Uterus (tissue), 2 donors: Measurements from ENCODE around the gene ARMC10.
"Not testable (repeated sequence)": the region's sequence is repeated elsewhere in the genome, so short reads cannot be mapped to it uniquely, and the experiment has no call there.

Experiments
- CTCF ChIP-seq, 4 experiments: fragments of 200-600 bp in 2 of 4; fragments of 450-650 bp in 2 of 4; sonication (generic) in 2 of 4; IDR thresholded peaks; one replicate each; pipeline ENCODE4 v1.5.1; 2016 to 2019; ENCODE audit warnings: antibody characterized with exemption in 4 of 4, mild to moderate bottlenecking in 2 of 4, moderate library complexity in 1 of 4
- POLR2A ChIP-seq, 2 donors: fragments of 450-650 bp; IDR thresholded peaks; one replicate each; pipeline ENCODE4 v1.6.1; 2016; ENCODE audit warnings: antibody characterized with exemption in 2 of 2, mild to moderate bottlenecking in 1 of 2, moderate library complexity in 1 of 2

GRCh38 chr7:103106703-103107070 is 31.7 kb downstream of the ARMC10 start:
- not testable (repeated sequence) for TF ChIP-seq CTCF, POLR2A (IDR thresholded peaks at IDR 0.05)
